Nephron (organoid): Measurements from ENCODE around the gene ZNF571.

ENCODE experiments used
- H3K27ac Mint-ChIP-seq, 3 experiments: 2 replicates each; pipeline ENCODE4 v1.8.0; 2020; ENCODE audit warnings: mixed read lengths in 3 of 3, mild to moderate bottlenecking in 2 of 3, moderate library complexity in 1 of 3
- H3K27me3 Mint-ChIP-seq: 2 replicates; pipeline ENCODE4 v1.8.0; 2021; ENCODE audit warnings: low read depth, mild to moderate bottlenecking, moderate library complexity, mixed read lengths
- H3K36me3 Mint-ChIP-seq: 2 replicates; pipeline ENCODE4 v1.8.0; 2020; ENCODE audit warnings: low read depth, mixed read lengths
- H3K4me1 Mint-ChIP-seq: 2 replicates; pipeline ENCODE4 v1.8.0; 2020; ENCODE audit warnings: mixed read lengths
- H3K4me3 Mint-ChIP-seq, 3 experiments: 2 replicates each; pipeline ENCODE4 v1.8.0; 2020; ENCODE audit warnings: mild to moderate bottlenecking in 3 of 3, mixed read lengths in 3 of 3, moderate library complexity in 2 of 3
- H3K9me3 Mint-ChIP-seq: 2 replicates; pipeline ENCODE4 v1.8.0; 2020; ENCODE audit warnings: mixed read lengths
- CTCF ChIP-seq, 3 experiments: fragments of 200-600 bp; sonication (generic); IDR thresholded peaks; one replicate each; pipeline ENCODE4 v1.5.0; 2021; ENCODE audit warnings: antibody characterized with exemption in 3 of 3; ENCODE audit not compliant: unreplicated experiment in 3 of 3

Gene ZNF571

GRCh38 chr19:37537391-37537947 lies 57.1 kb downstream of the ZNF571 start:
- Mint-ChIP-seq H3K27me3 (peaks cover 5% of the 10 kb centered on the region), H3K4me3 (no peak overlapping the region), H3K4me1 (no peaks in the 10 kb centered on the region), H3K36me3 (peaks cover 77% of the 10 kb centered on the region), H3K9me3 (peaks cover 67% of the 10 kb centered on the region), H3K27ac (no peak overlapping the region)
- no peak for TF ChIP-seq CTCF (IDR thresholded peaks at IDR 0.05; ENCODE audit: unreplicated experiment in 3 of 3)

GRCh38 chr19:37519890-37520289 lies 74.7 kb downstream of the ZNF571 start:
- Mint-ChIP-seq H3K4me3 (no peak overlapping the region), H3K27ac (no peak overlapping the region), H3K27me3 (no peaks in the 10 kb centered on the region), H3K4me1 (no peaks in the 10 kb centered on the region), H3K36me3 (peaks cover 94% of the 10 kb centered on the region), H3K9me3 (peaks cover 47% of the 10 kb centered on the region)
- no peak for TF ChIP-seq CTCF (IDR thresholded peaks at IDR 0.05; ENCODE audit: unreplicated experiment in 3 of 3)
